ENCODE data around the gene MID1.

DNA sequence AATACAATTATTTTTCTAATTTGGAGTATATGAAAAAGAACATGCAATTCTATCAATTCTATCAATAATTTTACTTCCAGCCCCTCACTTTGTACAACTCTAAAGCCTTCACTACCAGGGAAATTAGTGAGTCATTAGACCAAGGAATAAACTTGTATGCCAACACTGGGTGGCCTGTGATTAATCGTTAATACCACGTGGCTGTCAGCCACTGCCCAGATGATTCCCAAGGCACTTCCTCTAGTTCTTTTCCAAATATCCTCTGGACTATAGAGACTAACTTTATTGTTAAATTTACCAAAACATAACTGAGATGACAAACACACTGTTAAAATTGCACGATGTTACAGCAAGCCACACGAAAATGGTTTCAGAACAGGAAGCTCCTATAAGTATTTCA, 45.7 kb downstream of the MID1 start:
- TF ChIP-seq POLR2A (IDR thresholded peaks at IDR 0.05) = no peak
- TF ChIP-seq, protein P1, sequence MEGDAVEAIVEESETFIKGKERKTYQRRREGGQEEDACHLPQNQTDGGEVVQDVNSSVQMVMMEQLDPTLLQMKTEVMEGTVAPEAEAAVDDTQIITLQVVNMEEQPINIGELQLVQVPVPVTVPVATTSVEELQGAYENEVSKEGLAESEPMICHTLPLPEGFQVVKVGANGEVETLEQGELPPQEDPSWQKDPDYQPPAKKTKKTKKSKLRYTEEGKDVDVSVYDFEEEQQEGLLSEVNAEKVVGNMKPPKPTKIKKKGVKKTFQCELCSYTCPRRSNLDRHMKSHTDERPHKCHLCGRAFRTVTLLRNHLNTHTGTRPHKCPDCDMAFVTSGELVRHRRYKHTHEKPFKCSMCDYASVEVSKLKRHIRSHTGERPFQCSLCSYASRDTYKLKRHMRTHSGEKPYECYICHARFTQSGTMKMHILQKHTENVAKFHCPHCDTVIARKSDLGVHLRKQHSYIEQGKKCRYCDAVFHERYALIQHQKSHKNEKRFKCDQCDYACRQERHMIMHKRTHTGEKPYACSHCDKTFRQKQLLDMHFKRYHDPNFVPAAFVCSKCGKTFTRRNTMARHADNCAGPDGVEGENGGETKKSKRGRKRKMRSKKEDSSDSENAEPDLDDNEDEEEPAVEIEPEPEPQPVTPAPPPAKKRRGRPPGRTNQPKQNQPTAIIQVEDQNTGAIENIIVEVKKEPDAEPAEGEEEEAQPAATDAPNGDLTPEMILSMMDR (IDR thresholded peaks at IDR 0.05) = no peak

All from breast epithelium (tissue), 3 donors.